Activated effector memory CD4-positive, alpha-beta T cell treated with Interleukin-2 at 50 U/mL for 16 hours (primary cell): ENCODE measurements around the gene FCAMR.
A peak's percentile ranks its signal among the peaks of the same experiment; 100 is the strongest.

Source experiments
- DNase-seq: peaks from one replicate; pipeline ENCODE4 v3.0.0-alpha.2; 2020

Gene FCAMR

GRCh38 chr1:206955476-206956451, 14.5 kb downstream of the FCAMR start:
- DNase-seq: no peak

- no peak for DNase-seq
Measured at GRCh38 chr1:206954459-206955342, 15.6 kb downstream of the FCAMR start.

- no peak for DNase-seq
Measured at GRCh38 chr1:206953626-206954025, 16.6 kb downstream of the FCAMR start.

GRCh38 chr1:206953126-206953525, 17.1 kb downstream of the FCAMR start:
- no peak for DNase-seq

GRCh38 chr1:206952171-206952570, 18.1 kb downstream of the FCAMR start:
- DNase-seq: no peak

- no peak for DNase-seq
Measured at GRCh38 chr1:206951318-206952100, 18.8 kb downstream of the FCAMR start.

- no peak for DNase-seq
Measured at GRCh38 chr1:206949641-206950040, 20.6 kb downstream of the FCAMR start.

- DNase-seq: no peak
Measured at GRCh38 chr1:206949208-206949607, 21.1 kb downstream of the FCAMR start.

DNA sequence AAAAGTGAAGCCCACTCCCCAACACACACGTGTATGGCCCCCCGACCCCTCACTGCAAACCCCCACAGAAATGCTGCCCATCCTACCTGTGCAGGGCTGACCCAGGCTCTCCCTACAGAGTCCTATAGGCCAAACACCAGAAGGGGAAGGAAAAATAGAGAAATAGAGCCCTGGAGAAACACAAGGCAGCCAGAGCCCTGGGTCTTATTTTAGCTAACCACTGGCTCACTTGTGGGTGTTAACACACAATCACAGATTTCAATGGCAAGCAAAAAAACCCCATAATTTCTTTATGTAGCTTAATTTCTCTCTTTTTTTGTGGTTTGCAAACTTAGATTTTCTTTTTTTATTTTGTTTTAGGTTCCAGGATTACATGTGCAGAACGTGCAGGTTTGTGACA, 23.0 kb downstream of the FCAMR start:
- no peak for DNase-seq

DNA sequence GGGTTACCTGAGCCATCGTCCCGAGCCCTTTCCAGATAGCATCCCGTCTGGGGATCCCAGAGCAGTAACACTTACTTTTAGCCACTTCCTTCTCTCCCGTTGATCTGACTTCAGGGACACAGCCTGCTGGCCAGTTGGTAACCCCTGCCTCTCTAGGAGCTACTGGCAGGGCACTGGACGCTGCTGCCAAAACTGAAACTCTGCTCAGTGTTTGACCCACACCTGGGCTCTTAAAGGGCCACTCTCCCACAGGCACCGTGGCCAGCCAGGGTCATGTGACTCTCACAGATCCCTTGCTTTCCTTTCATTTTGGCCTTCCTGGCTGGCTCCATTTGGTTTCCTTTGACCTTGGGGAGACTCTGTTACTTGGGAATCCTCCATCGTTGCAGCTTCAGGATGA, 24.0 kb downstream of the FCAMR start, which contains the start of gene PIGR:
TSS of gene PIGR (minus strand) at position 206 of the 400 bp plus-strand sequence. CDS start 5,935 bp downstream, outside the sequence.
- no peak for DNase-seq

DNA sequence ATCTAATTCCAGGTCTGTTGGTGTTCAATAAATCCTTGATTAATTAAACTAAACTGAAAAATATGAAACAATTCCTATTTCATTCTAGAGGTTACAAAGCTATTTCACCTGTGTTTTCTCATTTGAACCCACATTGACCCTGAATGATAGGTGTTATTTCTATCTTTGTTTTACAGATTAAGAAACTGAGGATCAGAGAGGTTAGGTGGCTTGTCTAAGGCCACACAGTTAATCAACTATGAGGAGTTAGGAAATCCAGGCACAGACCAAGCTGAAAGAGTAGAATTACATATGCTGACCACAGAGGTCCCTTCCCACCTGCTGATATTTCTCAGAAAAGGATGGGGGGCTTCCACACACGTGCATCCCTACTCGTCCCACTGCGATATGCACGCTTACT, 24.5 kb downstream of the FCAMR start:
- DNase-seq: no peak

- DNase-seq: no peak
Measured at GRCh38 chr1:206944703-206945102, 25.6 kb downstream of the FCAMR start.

DNA sequence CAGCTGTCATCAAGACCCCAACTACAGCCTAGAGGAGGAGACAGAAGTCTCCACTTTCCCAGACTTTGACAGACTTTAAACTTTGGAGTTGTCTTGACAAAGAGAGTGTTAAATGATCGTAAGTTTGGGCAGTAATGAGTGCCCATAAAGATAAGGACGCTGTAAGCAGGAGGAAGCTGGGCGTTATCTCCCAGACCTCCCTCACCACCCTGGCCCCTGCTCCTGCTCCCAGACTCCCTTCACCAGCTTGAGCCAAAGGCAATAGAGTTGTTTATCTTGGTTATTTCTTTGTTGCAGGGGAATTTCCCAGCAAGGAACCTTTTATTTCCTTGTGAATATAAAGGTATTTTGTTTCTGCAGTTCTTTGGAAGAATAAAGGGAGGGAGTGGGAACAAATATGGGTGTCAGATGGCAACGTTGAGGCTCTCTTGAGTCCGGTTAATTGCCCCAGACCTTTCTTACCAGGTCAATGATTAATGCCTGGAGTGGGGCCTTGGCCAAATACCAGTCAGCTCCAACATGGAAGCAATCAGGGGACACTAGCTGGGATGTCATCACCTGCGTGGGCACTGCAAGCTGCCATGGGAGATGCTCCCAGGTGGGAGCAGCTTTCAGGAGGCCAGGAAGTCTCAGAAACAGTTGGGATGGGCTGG, 28.4 kb downstream of the FCAMR start:
- DNase-seq: no peak

GRCh38 chr1:206940588-206940936, 29.7 kb downstream of the FCAMR start:
- no peak for DNase-seq

DNA sequence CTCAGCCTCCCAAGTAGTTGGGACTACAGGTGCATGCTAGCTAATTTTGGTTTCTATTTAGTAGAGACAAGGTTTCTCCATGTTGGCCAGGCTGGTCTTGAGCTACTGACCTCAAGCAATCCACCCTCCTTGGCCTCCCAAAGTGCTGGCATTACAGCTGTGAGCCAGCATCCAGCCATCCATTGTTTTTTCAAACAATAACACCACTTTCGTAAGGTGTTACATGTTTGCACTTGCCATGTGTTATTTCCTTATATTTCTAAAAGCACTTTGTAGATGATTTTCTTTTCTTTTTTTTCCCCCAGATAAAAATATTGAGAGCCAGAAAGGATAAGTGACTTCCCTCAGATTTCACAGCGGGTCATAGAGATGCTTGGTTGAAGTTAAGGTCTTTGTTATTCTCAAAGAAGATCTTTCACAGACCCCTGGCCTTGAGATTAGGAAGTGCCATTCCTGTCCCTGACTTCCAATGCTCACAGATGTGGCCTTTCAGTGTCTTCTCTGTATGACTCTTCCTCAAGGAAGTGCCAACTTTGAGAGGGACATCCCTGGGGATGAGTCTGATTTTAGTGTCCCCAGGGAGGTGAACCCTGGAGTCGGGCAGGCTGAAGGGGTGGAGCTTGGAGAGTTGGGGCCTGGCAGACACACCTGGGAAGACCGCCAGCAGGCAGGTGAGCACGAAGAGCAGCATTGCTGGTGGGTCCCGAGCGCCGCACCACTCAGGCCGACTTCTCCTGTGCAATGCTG, 30.2 kb downstream of the FCAMR start:
- no peak for DNase-seq

DNA sequence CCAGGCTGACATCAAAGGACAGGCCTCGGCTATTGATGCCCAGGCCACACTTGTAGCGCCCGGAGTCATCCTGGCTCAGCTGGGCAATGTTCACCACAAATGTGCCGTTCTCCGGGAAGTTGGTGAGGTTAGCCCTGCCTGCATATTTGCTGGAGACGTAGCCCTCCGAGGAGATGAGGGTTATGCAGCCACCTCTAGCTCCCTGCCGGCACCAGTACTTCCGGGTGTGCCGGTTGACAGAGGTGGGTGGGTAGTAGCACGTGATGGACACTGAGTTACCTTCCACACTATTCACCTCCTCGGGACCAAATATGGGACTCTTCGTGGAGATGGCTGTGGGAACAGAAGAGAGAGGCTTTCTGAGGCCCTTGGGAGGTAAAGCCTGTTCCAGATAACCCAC, 31.1 kb downstream of the FCAMR start:
- no peak for DNase-seq

DNA sequence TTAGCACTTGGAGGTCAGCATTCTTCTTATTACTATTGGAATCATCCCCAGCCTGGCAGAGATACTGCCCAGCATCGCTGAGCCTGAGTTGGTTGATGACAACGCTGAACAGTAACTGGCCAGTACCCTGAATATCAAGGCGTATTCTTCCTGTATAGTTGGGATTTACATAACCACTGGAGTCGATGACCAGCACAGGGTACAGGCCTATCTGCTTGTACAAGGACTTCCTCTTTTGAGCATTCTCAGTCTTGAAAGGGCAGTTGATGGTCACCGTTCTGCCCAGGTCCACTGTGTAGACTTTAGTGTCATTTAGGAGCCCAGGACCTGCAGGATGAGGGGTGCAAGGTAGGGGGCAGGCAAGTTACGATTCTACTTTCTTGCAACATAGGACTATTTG, 32.8 kb downstream of the FCAMR start:
- DNase-seq: no peak

- DNase-seq: no peak
Measured at GRCh38 chr1:206935491-206936067, 34.7 kb downstream of the FCAMR start.

GRCh38 chr1:206933333-206933945, 36.8 kb downstream of the FCAMR start:
- peak; percentile 56 for DNase-seq

DNA sequence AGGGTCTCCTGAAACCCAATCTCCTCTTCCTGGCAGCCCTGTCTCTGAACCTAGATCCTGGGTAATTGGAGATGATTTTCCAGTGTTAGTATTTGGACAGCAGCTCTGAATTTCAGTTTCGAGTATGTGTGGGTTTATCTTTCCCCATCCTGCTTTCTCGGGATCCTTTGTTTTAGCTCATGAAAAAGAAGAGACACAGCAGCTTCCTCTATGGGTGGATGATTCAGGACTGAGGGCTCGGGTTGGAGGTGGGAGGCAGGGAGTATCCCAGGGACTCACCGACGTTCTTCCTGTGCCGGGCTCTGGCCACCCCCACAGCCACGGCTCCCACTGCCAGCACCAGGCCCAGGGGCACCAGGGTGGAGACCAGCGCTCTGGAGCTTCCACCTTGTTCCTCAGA, 38.1 kb downstream of the FCAMR start:
- DNase-seq: no peak

DNA sequence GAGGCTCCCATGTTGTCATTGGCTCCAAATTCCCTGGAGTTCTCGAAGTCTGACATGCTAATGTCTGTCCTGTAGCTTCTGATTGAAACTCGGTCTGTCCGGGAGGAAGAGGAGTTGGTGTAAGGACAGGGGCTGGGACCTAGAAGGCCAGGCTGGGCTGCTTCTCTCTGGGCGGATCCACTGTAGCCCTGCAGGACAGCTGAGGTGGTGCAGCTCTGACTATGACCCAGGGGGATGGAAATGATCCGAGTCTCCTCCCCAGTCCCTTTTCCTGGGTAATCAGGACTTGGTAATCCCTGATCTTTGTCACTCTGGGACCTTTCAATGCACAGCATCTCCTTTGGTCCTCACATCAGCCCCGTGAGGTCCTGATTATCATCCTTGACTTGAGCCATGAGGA, 38.6 kb downstream of the FCAMR start:
- DNase-seq: no peak
